SK-N-SH (cell line): ENCODE measurements around the gene GLRX5.

Experiments used
- EP300 ChIP-seq, 2 experiments: IDR thresholded peaks; 2 replicates each; pipeline versions ENCODE4 v1.4.0 to v1.6.1; 2012; ENCODE audit warnings: borderline replicate concordance in 1 of 2, low read depth in 1 of 2, low read length in 1 of 2
- EZH2phosphoT487 ChIP-seq: fragments of 200-600 bp; sonication (generic); IDR thresholded peaks from 2 replicates; pipeline ENCODE4 v1.6.1; 2017; ENCODE audit warnings: low read depth, mixed run types, mild to moderate bottlenecking, antibody characterized with exemption, moderate library complexity, borderline replicate concordance
- FOSL2 ChIP-seq: IDR thresholded peaks from 2 replicates; pipeline ENCODE4 v1.4.0; 2012; ENCODE audit warnings: low read depth, mild to moderate bottlenecking, moderate library complexity, borderline replicate concordance
- GABPA ChIP-seq: IDR thresholded peaks from 2 replicates; pipeline ENCODE4 v1.4.0; 2012; ENCODE audit warnings: low read depth, mild to moderate bottlenecking
- JUND ChIP-seq: IDR thresholded peaks from 2 replicates; pipeline ENCODE4 v1.4.0; 2012
- POLR2AphosphoS5 ChIP-seq: IDR thresholded peaks from 2 replicates; pipeline ENCODE4 v1.6.1; 2012; ENCODE audit warnings: low read depth, low read length
- RAD21 ChIP-seq: IDR thresholded peaks from 2 replicates; pipeline ENCODE4 v1.6.1; 2012; ENCODE audit warnings: mild to moderate bottlenecking, low read length
- YY1 ChIP-seq: IDR thresholded peaks from 2 replicates; pipeline ENCODE4 v1.4.0; 2012; ENCODE audit warnings: low read depth, mild to moderate bottlenecking
- TF ChIP-seq, protein P1 (sequence below): fragments of 200-600 bp; sonication (generic); IDR thresholded peaks from 2 replicates; pipeline ENCODE4 v1.6.1; 2017; ENCODE audit warnings: antibody characterized with exemption, mild to moderate bottlenecking, moderate library complexity
- TF ChIP-seq, protein P2 (sequence below): fragments of 150-350 bp; IDR thresholded peaks from 2 replicates; pipeline ENCODE4 v1.6.1; 2017; ENCODE audit warnings: antibody characterized with exemption, low read length, low read depth, borderline replicate concordance
- TF ChIP-seq, protein P3 (sequence below): IDR thresholded peaks from 2 replicates; pipeline ENCODE4 v1.6.1; 2012; ENCODE audit warnings: mild to moderate bottlenecking, low read depth, low read length, moderate library complexity

DNA sequence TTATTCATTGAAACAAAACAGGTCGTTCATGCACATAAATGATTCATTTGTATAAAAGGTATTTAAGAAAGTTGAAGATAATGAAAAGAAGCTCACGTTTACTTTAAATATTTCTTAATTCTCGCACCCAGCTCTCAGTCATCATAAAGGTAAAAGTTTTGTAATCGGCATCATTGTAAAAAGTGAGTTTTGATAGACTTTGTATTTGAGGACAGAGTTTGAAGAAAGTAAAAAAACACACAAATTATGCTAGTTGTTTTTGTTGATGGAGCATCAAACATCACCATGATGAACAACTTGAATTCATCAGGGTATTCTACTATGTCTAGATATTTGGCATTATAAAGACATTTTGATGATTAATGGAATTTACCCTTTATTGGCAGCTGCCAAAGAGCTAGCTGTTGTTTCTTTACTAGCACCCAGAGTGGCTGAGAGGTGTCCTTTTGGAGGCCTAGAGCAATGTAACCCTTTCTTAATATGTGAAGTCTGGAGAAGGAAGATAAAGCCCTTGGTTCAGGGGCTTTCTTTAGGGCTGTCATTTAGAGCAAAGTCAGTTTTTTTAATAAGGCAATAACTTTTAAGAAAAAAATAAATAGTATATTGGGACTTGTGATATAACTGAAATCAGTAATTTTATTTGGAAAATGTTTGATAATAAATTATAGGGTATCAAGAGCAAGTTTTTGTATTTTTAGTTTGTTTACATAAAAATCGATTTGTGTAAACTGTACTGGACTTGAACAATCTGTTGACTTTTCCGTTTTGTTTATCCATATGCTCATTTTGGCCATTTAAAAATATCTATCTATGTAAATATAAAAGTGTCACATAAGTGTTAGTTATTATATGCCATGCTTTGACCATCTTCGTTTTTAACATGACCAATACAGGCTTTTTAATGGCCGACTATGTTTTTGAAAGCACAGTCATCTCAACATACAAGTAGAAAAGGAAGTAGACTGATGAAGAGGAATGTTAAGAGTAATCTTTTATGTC is 7.4 kb downstream of the GLRX5 start:
- no peak for TF ChIP-seq JUND
- TF ChIP-seq, protein P1, sequence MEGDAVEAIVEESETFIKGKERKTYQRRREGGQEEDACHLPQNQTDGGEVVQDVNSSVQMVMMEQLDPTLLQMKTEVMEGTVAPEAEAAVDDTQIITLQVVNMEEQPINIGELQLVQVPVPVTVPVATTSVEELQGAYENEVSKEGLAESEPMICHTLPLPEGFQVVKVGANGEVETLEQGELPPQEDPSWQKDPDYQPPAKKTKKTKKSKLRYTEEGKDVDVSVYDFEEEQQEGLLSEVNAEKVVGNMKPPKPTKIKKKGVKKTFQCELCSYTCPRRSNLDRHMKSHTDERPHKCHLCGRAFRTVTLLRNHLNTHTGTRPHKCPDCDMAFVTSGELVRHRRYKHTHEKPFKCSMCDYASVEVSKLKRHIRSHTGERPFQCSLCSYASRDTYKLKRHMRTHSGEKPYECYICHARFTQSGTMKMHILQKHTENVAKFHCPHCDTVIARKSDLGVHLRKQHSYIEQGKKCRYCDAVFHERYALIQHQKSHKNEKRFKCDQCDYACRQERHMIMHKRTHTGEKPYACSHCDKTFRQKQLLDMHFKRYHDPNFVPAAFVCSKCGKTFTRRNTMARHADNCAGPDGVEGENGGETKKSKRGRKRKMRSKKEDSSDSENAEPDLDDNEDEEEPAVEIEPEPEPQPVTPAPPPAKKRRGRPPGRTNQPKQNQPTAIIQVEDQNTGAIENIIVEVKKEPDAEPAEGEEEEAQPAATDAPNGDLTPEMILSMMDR = no peak
- TF ChIP-seq POLR2AphosphoS5 = no peak
- no peak for TF ChIP-seq EP300 (IDR thresholded peaks at IDR 0.05; ENCODE audit: borderline replicate concordance in 1 of 2, low read depth in 1 of 2, low read length in 1 of 2)
- TF ChIP-seq, protein P2, sequence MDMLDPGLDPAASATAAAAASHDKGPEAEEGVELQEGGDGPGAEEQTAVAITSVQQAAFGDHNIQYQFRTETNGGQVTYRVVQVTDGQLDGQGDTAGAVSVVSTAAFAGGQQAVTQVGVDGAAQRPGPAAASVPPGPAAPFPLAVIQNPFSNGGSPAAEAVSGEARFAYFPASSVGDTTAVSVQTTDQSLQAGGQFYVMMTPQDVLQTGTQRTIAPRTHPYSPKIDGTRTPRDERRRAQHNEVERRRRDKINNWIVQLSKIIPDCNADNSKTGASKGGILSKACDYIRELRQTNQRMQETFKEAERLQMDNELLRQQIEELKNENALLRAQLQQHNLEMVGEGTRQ = no peak
- TF ChIP-seq, protein P3, sequence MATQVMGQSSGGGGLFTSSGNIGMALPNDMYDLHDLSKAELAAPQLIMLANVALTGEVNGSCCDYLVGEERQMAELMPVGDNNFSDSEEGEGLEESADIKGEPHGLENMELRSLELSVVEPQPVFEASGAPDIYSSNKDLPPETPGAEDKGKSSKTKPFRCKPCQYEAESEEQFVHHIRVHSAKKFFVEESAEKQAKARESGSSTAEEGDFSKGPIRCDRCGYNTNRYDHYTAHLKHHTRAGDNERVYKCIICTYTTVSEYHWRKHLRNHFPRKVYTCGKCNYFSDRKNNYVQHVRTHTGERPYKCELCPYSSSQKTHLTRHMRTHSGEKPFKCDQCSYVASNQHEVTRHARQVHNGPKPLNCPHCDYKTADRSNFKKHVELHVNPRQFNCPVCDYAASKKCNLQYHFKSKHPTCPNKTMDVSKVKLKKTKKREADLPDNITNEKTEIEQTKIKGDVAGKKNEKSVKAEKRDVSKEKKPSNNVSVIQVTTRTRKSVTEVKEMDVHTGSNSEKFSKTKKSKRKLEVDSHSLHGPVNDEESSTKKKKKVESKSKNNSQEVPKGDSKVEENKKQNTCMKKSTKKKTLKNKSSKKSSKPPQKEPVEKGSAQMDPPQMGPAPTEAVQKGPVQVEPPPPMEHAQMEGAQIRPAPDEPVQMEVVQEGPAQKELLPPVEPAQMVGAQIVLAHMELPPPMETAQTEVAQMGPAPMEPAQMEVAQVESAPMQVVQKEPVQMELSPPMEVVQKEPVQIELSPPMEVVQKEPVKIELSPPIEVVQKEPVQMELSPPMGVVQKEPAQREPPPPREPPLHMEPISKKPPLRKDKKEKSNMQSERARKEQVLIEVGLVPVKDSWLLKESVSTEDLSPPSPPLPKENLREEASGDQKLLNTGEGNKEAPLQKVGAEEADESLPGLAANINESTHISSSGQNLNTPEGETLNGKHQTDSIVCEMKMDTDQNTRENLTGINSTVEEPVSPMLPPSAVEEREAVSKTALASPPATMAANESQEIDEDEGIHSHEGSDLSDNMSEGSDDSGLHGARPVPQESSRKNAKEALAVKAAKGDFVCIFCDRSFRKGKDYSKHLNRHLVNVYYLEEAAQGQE = no peak
- TF ChIP-seq FOSL2 = no peak
- no peak for TF ChIP-seq GABPA
- no peak for TF ChIP-seq EZH2phosphoT487
- no peak for TF ChIP-seq YY1
- no peak for TF ChIP-seq RAD21
